Esophagus squamous epithelium (tissue), 5 donors: Measurements from ENCODE around the gene ZC3H12A. TPM values are rescaled to one million over a fixed set of nuclear protein-coding genes. Genes with fewer than 3 reads are reported as not detected.

ENCODE experiments used
- DNase-seq: peaks from one replicate; lab custom pipeline; 2025; lab: John Stamatoyannopoulos, UW
- H3K27ac ChIP-seq, 4 donors: fragments of 200-600 bp; sonication (generic); one replicate each; pipeline ENCODE4 v1.5.1; 2016 to 2019; ENCODE audit warnings: mild to moderate bottlenecking in 1 of 4
- H3K27me3 ChIP-seq, 4 donors: fragments of 200-600 bp; sonication (generic); 1 replicate in 3 of 4; 2 replicates in 1 of 4; pipeline versions ENCODE4 v1.5.1 to v1.6.0; 2017 to 2021; ENCODE audit warnings: antibody characterized with exemption in 1 of 4
- H3K36me3 ChIP-seq, 3 donors: fragments of 200-600 bp; sonication (generic); one replicate each; pipeline ENCODE4 v1.5.1; 2016 to 2019
- H3K4me1 ChIP-seq, 3 donors: fragments of 200-600 bp; sonication (generic); one replicate each; pipeline ENCODE4 v1.5.1; 2017 to 2019
- H3K4me3 ChIP-seq, 4 donors: fragments of 200-600 bp; sonication (generic); 1 replicate in 3 of 4; 2 replicates in 1 of 4; pipeline ENCODE4 v1.5.1; 2016 to 2019; ENCODE audit warnings: mild to moderate bottlenecking in 2 of 4, moderate library complexity in 1 of 4
- H3K9me3 ChIP-seq, 3 donors: fragments of 200-600 bp; sonication (generic); one replicate each; pipeline ENCODE4 v1.5.1; 2016 to 2019
- POLR2A ChIP-seq, 4 donors: fragments of 450-650 bp; IDR thresholded peaks; one replicate each; pipeline ENCODE4 v1.6.1; 2017; ENCODE audit warnings: antibody characterized with exemption in 4 of 4, mild to moderate bottlenecking in 4 of 4, moderate library complexity in 3 of 4
- WGBS, 2 donors: methylation state at CpG; one replicate each; pipeline ENCODE4 v1.1.5; 2018; 5-methylcytosine and 5-hydroxymethylcytosine counted together
- intact Hi-C: fragments of 100-400 bp; cut with DNase I; formaldehyde crosslinking; loops from one replicate; pipeline ENCODE4 v1.15.0; 2022
- total RNA-seq, 4 donors: library from RNA; depleted of rRNA; stranded (reverse); fragments of >200 nt; gene quantifications; one replicate each; pipeline ENCODE4 v1.1.0, GENCODE V29; 2016
- TF ChIP-seq, protein P1 (sequence below), 6 experiments: fragments of 450-650 bp in 4 of 6; fragments of 200-600 bp in 2 of 6; sonication (generic) in 2 of 6; IDR thresholded peaks; one replicate each; pipeline ENCODE4 v1.5.1; 2016 to 2019; ENCODE audit warnings: antibody characterized with exemption in 6 of 6, mild to moderate bottlenecking in 4 of 6, moderate library complexity in 4 of 6
- donor health status: DM: yes; HTN: yes; CAD: no.

Gene ZC3H12A
- total RNA-seq, 4 donors from 2014 or later, result 11.6 to 132 (median 49.0) TPM

DNA sequence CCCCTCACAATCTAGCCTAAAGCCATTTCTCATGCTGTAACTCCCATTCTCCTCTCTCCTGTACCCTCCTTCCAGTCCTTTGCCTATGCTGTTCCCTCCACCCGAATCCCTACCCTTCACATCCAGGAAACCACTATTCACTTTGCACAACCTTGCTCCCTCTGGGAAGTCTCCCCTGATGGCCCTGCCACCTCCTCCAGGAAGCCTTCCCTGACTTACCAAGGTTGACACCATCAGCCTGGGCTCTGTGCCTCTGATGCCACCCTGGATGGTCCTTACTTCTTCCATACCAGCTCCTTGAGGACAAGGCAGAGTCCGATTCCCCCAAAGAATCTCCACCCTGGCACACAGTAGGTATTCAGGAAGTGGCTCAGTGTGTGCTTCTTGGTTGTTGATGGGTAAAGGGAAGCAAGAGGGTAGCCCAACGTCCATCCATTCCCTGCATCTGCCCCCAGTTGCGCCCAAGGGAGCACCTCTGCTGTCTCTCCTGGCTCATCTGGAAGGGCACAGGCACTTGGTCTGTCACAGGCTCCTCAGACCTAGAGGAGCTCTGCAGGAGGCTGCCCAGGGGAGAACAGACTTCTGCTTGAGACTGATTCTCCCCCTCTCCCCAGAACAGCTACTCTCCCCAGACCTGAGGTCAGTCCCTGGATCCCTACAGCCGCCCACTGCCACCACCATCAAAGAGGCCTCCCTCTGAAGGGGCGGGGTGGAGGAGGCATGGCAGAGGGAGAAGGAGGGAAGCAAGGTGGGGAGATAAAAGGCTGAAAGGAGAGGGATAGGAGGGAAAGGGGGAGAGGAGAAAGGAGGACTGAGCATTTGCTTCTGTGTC lies 36.1 kb upstream of the ZC3H12A start:
- intact Hi-C loops, result loop anchor here (10.0 kb wide), 1 partner anchor 733 kb away; no protein-coding TSS in a partner anchor
- 50 to 53% methylated on average over 1 of the region's 6 CpGs for WGBS, 2 donors

DNA sequence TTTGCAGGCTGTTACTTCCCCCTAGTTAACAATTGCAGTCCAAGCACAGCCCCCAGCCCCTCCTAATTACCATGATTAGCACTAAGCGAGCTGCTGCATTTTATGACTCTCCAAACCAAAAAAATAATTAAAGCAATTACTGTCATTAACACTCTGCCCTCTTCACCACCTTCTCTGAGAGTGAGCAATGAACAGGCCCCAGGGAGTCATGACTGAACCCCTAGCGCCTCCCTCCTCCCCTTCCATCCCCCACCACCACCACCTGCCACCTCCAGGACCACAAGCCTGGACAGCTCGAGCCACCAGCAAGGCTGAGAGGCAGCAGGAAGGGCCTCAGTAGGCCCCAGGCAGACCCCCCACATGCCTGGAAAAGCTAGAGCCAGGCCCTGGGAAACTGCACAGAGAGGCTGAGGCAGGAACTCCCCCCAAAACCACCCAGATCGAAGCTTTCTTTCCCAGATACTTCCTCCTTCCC lies 35.5 kb upstream of the ZC3H12A start:
- Histone ChIP-seq H3K27me3 (peaks cover 0 to 68% (median 0%) of the 10 kb centered on the region in 4 donors), H3K4me1 (no peaks in the 10 kb centered on the region), H3K36me3 (no peaks in the 10 kb centered on the region), H3K4me3 (no peak overlapping the region), H3K9me3 (no peaks in the 10 kb centered on the region), H3K27ac (no peak overlapping the region)
- intact Hi-C loops, result loop anchor here (10.0 kb wide), 1 partner anchor 734 kb away; no protein-coding TSS in a partner anchor
- 35 to 47% methylated on average over 2 to 4 of the region's 4 CpGs for WGBS, 2 donors
- no peak for TF ChIP-seq POLR2A (IDR thresholded peaks at IDR 0.05)
- TF ChIP-seq, protein P1, sequence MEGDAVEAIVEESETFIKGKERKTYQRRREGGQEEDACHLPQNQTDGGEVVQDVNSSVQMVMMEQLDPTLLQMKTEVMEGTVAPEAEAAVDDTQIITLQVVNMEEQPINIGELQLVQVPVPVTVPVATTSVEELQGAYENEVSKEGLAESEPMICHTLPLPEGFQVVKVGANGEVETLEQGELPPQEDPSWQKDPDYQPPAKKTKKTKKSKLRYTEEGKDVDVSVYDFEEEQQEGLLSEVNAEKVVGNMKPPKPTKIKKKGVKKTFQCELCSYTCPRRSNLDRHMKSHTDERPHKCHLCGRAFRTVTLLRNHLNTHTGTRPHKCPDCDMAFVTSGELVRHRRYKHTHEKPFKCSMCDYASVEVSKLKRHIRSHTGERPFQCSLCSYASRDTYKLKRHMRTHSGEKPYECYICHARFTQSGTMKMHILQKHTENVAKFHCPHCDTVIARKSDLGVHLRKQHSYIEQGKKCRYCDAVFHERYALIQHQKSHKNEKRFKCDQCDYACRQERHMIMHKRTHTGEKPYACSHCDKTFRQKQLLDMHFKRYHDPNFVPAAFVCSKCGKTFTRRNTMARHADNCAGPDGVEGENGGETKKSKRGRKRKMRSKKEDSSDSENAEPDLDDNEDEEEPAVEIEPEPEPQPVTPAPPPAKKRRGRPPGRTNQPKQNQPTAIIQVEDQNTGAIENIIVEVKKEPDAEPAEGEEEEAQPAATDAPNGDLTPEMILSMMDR (IDR thresholded peaks at IDR 0.05), result no peak
- DNase-seq, result no peak

More for the DNA sequence above, 36.1 kb upstream of the ZC3H12A start:
- Histone ChIP-seq H3K9me3 (no peaks in the 10 kb centered on the region), H3K4me1 (no peaks in the 10 kb centered on the region), H3K27ac (no peak overlapping the region), H3K36me3 (no peaks in the 10 kb centered on the region), H3K27me3 (peaks cover 0 to 75% (median 0%) of the 10 kb centered on the region in 4 donors), H3K4me3 (no peak overlapping the region)
- TF ChIP-seq, protein P1 (IDR thresholded peaks at IDR 0.05), result no peak
- TF ChIP-seq POLR2A (IDR thresholded peaks at IDR 0.05), result no peak
- no peak for DNase-seq

DNA sequence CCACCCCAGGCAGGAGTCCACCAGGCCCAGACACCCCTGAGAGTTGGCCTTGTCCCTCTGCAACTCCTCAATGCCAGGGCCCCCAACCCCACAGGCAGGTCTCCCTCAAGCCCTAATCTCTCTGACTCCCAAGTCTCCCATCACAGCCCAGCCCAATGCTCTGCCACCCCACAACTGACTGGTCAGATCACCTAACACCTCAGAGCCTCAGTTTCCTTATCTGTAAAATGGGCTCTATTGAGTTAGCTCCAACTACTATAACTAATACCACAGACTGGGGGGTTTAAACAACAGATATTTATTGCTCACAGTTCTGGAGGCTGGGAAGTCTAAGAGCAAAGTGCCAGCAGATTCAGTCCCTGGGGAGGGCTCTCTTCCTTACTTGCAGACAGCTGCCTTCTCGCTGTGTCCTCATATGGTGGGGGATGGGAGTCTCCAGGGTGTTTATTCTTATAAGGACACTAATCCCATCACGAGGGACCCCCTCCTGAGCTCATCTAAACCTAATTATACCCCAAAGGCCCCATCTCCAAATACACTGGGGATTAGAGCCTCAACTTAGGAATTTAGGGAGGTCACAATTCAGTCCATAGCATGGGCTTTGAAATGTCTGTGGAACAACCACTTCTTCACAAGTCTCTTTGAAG lies 34.9 kb upstream of the ZC3H12A start:
- H3K36me3 ChIP-seq, result no peaks in the 10 kb centered on the region
- intact Hi-C loops, result loop anchor here (10.0 kb wide), 1 partner anchor 735 kb away; no protein-coding TSS in a partner anchor
- no peak for DNase-seq
- H3K4me3 ChIP-seq, result no peak overlapping the region
- no peak overlapping the region for H3K27ac ChIP-seq
- H3K9me3 ChIP-seq, result no peaks in the 10 kb centered on the region
- peaks cover 0 to 64% (median 0%) of the 10 kb centered on the region in 4 donors for H3K27me3 ChIP-seq
- WGBS, 2 donors, result 0 to 50% methylated on average over 1 to 2 of the region's 2 CpGs
- no peaks in the 10 kb centered on the region for H3K4me1 ChIP-seq
- TF ChIP-seq, protein P1 (IDR thresholded peaks at IDR 0.05), result no peak
- TF ChIP-seq POLR2A (IDR thresholded peaks at IDR 0.05), result no peak

DNA sequence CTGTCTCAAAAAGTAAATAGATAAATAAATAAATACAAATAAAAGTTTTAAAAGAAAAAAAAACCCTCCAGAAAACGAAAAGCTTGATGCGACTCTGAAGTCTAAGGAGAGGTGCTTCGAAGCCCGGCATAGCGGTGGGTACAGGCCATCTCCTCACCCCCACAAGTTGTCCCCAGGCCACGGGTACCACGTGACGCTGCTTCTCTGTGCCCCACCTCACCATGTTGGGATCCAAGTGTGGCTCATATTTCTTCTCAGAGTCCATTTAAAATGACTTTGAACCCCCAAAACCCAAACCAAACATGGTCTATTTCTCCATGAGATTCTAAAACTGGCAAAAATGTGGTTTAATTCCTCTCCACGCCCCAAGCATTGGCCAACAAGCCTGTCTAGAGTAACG lies 32.9 kb upstream of the ZC3H12A start:
- H3K27me3 ChIP-seq, result peaks cover 0 to 57% (median 0%) of the 10 kb centered on the region in 4 donors
- DNase-seq, result no peak
- H3K27ac ChIP-seq, result no peak overlapping the region
- intact Hi-C loops, result no loop called here
- H3K9me3 ChIP-seq, result no peaks in the 10 kb centered on the region
- 67 to 78% methylated on average over 10 of the region's 10 CpGs for WGBS, 2 donors
- H3K4me3 ChIP-seq, result no peak overlapping the region
- H3K36me3 ChIP-seq, result no peaks in the 10 kb centered on the region
- H3K4me1 ChIP-seq, result no peaks in the 10 kb centered on the region
- no peak for TF ChIP-seq POLR2A (IDR thresholded peaks at IDR 0.05)
- TF ChIP-seq, protein P1 (IDR thresholded peaks at IDR 0.05), result no peak
